GM12878 (cell line): Measurements from ENCODE around the gene NPTX1. TPM values are rescaled to one million over a fixed set of nuclear protein-coding genes. Genes with fewer than 3 reads are reported as not detected.

Experiments
- ATAC-seq: fragments of 200-7000 bp; cut with Tn5 transposase; 3 replicates; pipeline ENCODE4 v1.9.1; 2020; ENCODE audit warnings: mild to moderate bottlenecking, moderate library complexity
- BruUV-seq: library from RNA; stranded (reverse); fragments of 400-500 nt; replicated peaks from 2 replicates; lab custom pipeline; 2021; lab: Mats Ljungman, UMichigan
- CTCF ChIA-PET: fragments of 300-600 bp; sonication (Branson Sonifier 250); formaldehyde crosslinking; extraction: SDS; loops from one replicate; lab custom pipeline; 2021; ENCODE audit warnings: inconsistent platforms; lab: Yijun Ruan, JAX
- POLR2A ChIA-PET: fragments of 350-600 bp; formaldehyde crosslinking; extraction: SDS; loops from one replicate; lab custom pipeline; 2021; ENCODE audit warnings: inconsistent platforms; lab: Charles Lee
- RAD21 ChIA-PET: fragments of 300-600 bp; sonication (Branson Sonifier 250); formaldehyde crosslinking; loops from one replicate; lab custom pipeline; 2023; ENCODE audit warnings: antibody characterized with exemption; ENCODE audit not compliant: unreplicated experiment; lab: Charles Lee
- SMC1A ChIA-PET: fragments of 300-600 bp; sonication (Branson Sonifier 250); formaldehyde crosslinking; loops from one replicate; lab custom pipeline; 2023; ENCODE audit not compliant: unreplicated experiment, uncharacterized antibody; lab: Charles Lee
- DNase-seq: peaks from one replicate; pipeline ENCODE4 v3.0.0-alpha.2; 2011; ENCODE audit warnings: low read depth, low spot score
- FAIRE-seq: peaks from 3 replicates; lab custom pipeline; 2011; peaks lifted over from hg19 to GRCh38; lab: Jason Lieb, UNC
- H2AFZ ChIP-seq: 2 replicates; pipeline ENCODE4 v1.6.0; 2011; ENCODE audit warnings: low read depth, low read length, control low read depth; ENCODE audit not compliant: control insufficient read depth
- H3K27ac ChIP-seq: 2 replicates; pipeline ENCODE4 v1.5.1; 2011; ENCODE audit warnings: control low read depth; ENCODE audit not compliant: control insufficient read depth, insufficient read depth
- H3K27me3 ChIP-seq, 2 experiments: replicated peaks in 1 of 2; 2 replicates each; pipeline versions ENCODE4 v1.6.0 to v1.6.1; 2011; ENCODE audit warnings: low read length in 1 of 2; ENCODE audit not compliant: control insufficient read depth in 2 of 2, insufficient read depth in 2 of 2
- H3K36me3 ChIP-seq, 2 experiments: 2 replicates each; pipeline ENCODE4 v1.5.1; 2011; ENCODE audit warnings: low read length in 1 of 2; ENCODE audit not compliant: control insufficient read depth in 2 of 2, insufficient read depth in 2 of 2
- H3K4me1 ChIP-seq: 2 replicates; pipeline ENCODE4 v1.6.1; 2011; ENCODE audit warnings: mild to moderate bottlenecking, low read length, moderate library complexity, mixed read lengths; ENCODE audit not compliant: control insufficient read depth, insufficient read depth
- H3K4me2 ChIP-seq: 2 replicates; pipeline ENCODE4 v1.6.0; 2011; ENCODE audit warnings: control low read depth; ENCODE audit not compliant: control insufficient read depth, insufficient read depth
- H3K4me3 ChIP-seq: fragments of 200-600 bp; sonication (generic); 2 replicates; pipeline ENCODE4 v1.5.1; 2016
- H3K79me2 ChIP-seq: 2 replicates; pipeline ENCODE4 v1.6.0; 2011; ENCODE audit warnings: low read length; ENCODE audit not compliant: control insufficient read depth, insufficient read depth
- H3K9ac ChIP-seq: 2 replicates; pipeline ENCODE4 v1.8.0; 2011; ENCODE audit warnings: low read length, control low read depth, mixed read lengths; ENCODE audit not compliant: control insufficient read depth, insufficient read depth
- H3K9me3 ChIP-seq: replicated peaks from 3 replicates; pipeline ENCODE4 v1.5.1; 2011; ENCODE audit warnings: mild to moderate bottlenecking, low read length; ENCODE audit not compliant: control insufficient read depth, insufficient read depth
- H4K20me1 ChIP-seq: 2 replicates; pipeline ENCODE4 v1.6.0; 2011; ENCODE audit not compliant: control insufficient read depth, insufficient read depth
- CHD1 ChIP-seq: IDR thresholded peaks from 2 replicates; pipeline ENCODE4 v1.6.1; 2012; ENCODE audit warnings: low read depth, low read length, improper control_type of control experiment
- CHD2 ChIP-seq: IDR thresholded peaks from 2 replicates; pipeline ENCODE4 v1.6.1; 2011; ENCODE audit warnings: low read depth, low read length, improper control_type of control experiment, borderline replicate concordance
- CREM ChIP-seq: IDR thresholded peaks from 2 replicates; pipeline ENCODE4 v1.6.1; 2014; ENCODE audit warnings: antibody characterized with exemption, low read depth
- E2F8 ChIP-seq: fragments of 450-650 bp; IDR thresholded peaks from 2 replicates; pipeline ENCODE4 v1.6.1; 2018; ENCODE audit warnings: mild to moderate bottlenecking, low read depth, moderate library complexity; ENCODE audit not compliant: partially characterized antibody
- GABPA ChIP-seq: IDR thresholded peaks from 2 replicates; pipeline ENCODE4 v1.6.1; 2014; ENCODE audit warnings: antibody characterized with exemption, low read depth, mild to moderate bottlenecking, inconsistent platforms
- HDAC6 ChIP-seq: fragments of 200-600 bp; sonication (generic); IDR thresholded peaks from one replicate; pipeline ENCODE4 v1.8.0; 2017; ENCODE audit warnings: antibody characterized with exemption; ENCODE audit not compliant: unreplicated experiment
- NFXL1 ChIP-seq: fragments of 450-650 bp; IDR thresholded peaks from 2 replicates; pipeline ENCODE4 v1.6.1; 2017; ENCODE audit warnings: antibody characterized with exemption, mild to moderate bottlenecking, borderline replicate concordance
- PRDM15 ChIP-seq: fragments of 450-650 bp; formaldehyde crosslinking; IDR thresholded peaks from 2 replicates; pipeline ENCODE4 v1.4.0; 2020; ENCODE audit warnings: mild to moderate bottlenecking, moderate library complexity
- SMC3 ChIP-seq: IDR thresholded peaks from 2 replicates; pipeline ENCODE4 v1.6.1; 2011; ENCODE audit warnings: low read length, improper control_type of control experiment, borderline replicate concordance
- SUZ12 ChIP-seq: fragments of 200-600 bp; sonication (generic); IDR thresholded peaks from one replicate; pipeline ENCODE4 v1.6.1; 2018; ENCODE audit warnings: antibody characterized with exemption, mild to moderate bottlenecking; ENCODE audit not compliant: unreplicated experiment
- ZNF274 ChIP-seq: IDR thresholded peaks from one replicate; pipeline ENCODE4 v1.8.0; 2011; ENCODE audit not compliant: insufficient read length, insufficient read depth
- WGBS: methylation state at CpG from one replicate; pipeline ENCODE4 v1.1.6; 2016; ENCODE audit warnings: low lambda C conversion rate; ENCODE audit not compliant: insufficient replicate concordance, insufficient coverage; ENCODE audit errors: missing lambda C conversion rate; 5-methylcytosine and 5-hydroxymethylcytosine counted together
- in situ Hi-C: fragments of 300-500 bp; cut with MboI; formaldehyde crosslinking; loops from 9 replicates; pipeline ENCODE4 v1.14.3; 2018; ENCODE audit warnings: mixed read lengths
- intact Hi-C: fragments of 100-400 bp; cut with micrococcal nuclease; formaldehyde crosslinking; loops from one replicate; pipeline ENCODE4 v1.14.2; 2022; ENCODE audit not compliant: unreplicated experiment
- polyA plus RNA-seq, 11 experiments: library from polyadenylated mRNA; depleted of rRNA in 4 of 11; unstranded in 6 of 11; stranded (reverse) in 5 of 11; fragments of >200 nt; fragmentation: Nextera tagmentation in 4 of 11; fragmentation: Illumina TruSeq in 1 of 11; extraction: Ambion mirVana in 4 of 11; extraction: Trizol in 1 of 11; gene quantifications; 1 replicate in 1 of 11; 2 replicates in 10 of 11; pipeline versions ENCODE4 v1.2.1 to v1.2.3, GENCODE V29; 2011 to 2016; ENCODE audit warnings: inconsistent platforms in 2 of 11, missing spikeins in 2 of 11, low read depth in 1 of 11
- total RNA-seq, 4 experiments: library from RNA; depleted of rRNA in 3 of 4; stranded (reverse); fragments of >200 nt in 3 of 4; fragmentation: Illumina TruSeq in 1 of 4; extraction: Trizol in 1 of 4; gene quantifications; 2 replicates each; pipeline versions ENCODE4 v1.2.1 to v1.2.3, GENCODE V29; 2013 to 2021
- TF ChIP-seq, protein P1 (sequence below): IDR thresholded peaks from 2 replicates; pipeline ENCODE4 v1.6.1; 2011; ENCODE audit warnings: low read depth, mild to moderate bottlenecking, low read length, moderate library complexity, borderline replicate concordance; ENCODE audit errors: extremely low read depth

The NPTX1 gene
- total and polyA plus RNA-seq, 10 of the 15 experiments (the other 5 are each of a cell fraction or from before 2014, with no cell fraction given), result not detected

- FAIRE-seq, result no peak
- H3K4me2 ChIP-seq, result no peak overlapping the region
- ChIA-PET CTCF (no interaction called here), POLR2A (no interaction called here), SMC1A (no interaction called here), RAD21 (no interaction called here)
- DNase-seq, result no peak
- TF ChIP-seq SMC3 (no peak), PRDM15 (CRISPR knock-in tag) (no peak), ZNF274 (no peak), NFXL1 (no peak), CHD2 (no peak), GABPA (no peak), SUZ12 (no peak), CREM (no peak), HDAC6 (no peak), CHD1 (no peak), E2F8 (no peak)
- TF ChIP-seq, protein P1, sequence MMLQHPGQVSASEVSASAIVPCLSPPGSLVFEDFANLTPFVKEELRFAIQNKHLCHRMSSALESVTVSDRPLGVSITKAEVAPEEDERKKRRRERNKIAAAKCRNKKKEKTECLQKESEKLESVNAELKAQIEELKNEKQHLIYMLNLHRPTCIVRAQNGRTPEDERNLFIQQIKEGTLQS, result no peak
- H3K27ac ChIP-seq, result no peak overlapping the region
- H2AFZ ChIP-seq, result no peak overlapping the region
- H3K9me3 ChIP-seq, result no peaks in the 10 kb centered on the region
- intact Hi-C loops, result no loop called here
- H3K79me2 ChIP-seq, result no peaks in the 10 kb centered on the region
- in situ Hi-C loops, result no loop called here
- no peaks in the 10 kb centered on the region; the same call in 1 of the 2 replicates for H4K20me1 ChIP-seq
- ATAC-seq, result no peak
- WGBS, result 14% methylated on average over 5 of the region's 5 CpGs
- no peak overlapping the region for H3K4me3 ChIP-seq
- H3K4me1 ChIP-seq, result no peaks in the 10 kb centered on the region
- no TSS peak for BruUV-seq
- no peak overlapping the region for H3K9ac ChIP-seq
- peaks cover 0 to 7% of the 10 kb centered on the region in 2 experiments; a peak in 2 of 4 replicates for H3K27me3 ChIP-seq
- H3K36me3 ChIP-seq, result no peaks in the 10 kb centered on the region
Measured at GRCh38 chr17:80502578-80502877, 26.1 kb upstream of the NPTX1 start.
